HepG2 (cell line): ENCODE data around the gene RPL5. TPM values are rescaled to one million over a fixed set of nuclear protein-coding genes. Genes with fewer than 3 reads are reported as not detected.

Source experiments
- ATAC-seq: fragments of 200-7000 bp; cut with Tn5 transposase; 3 replicates; pipeline ENCODE4 v1.9.1; 2020; ENCODE audit warnings: mild to moderate bottlenecking, moderate library complexity
- BruUV-seq: library from RNA; stranded (reverse); fragments of 400-500 nt; replicated peaks from 2 replicates; lab custom pipeline; 2021; lab: Mats Ljungman, UMichigan
- CTCF ChIA-PET: fragments of 300-600 bp; formaldehyde crosslinking; extraction: SDS; loops from one replicate; lab custom pipeline; 2021; ENCODE audit warnings: low total read pairs, inconsistent platforms, low intra/inter-chr PET ratio; lab: Yijun Ruan, JAX
- POLR2A ChIA-PET: fragments of 350-600 bp; sonication (Branson Sonifier 250); formaldehyde crosslinking; loops from one replicate; lab custom pipeline; 2020; ENCODE audit warnings: antibody characterized with exemption, inconsistent platforms; lab: Yijun Ruan, JAX
- DNase-seq: peaks from one replicate; pipeline ENCODE4 v3.0.0-alpha.2; 2015; ENCODE audit warnings: low spot score
- FAIRE-seq: peaks from 3 replicates; lab custom pipeline; 2011; peaks lifted over from hg19 to GRCh38; lab: Jason Lieb, UNC
- H2AFZ ChIP-seq: one replicate; pipeline ENCODE4 v1.6.1; 2011; ENCODE audit warnings: low read length, inconsistent platforms
- H3K27ac ChIP-seq: fragments of 300-600 bp; 3 replicates; pipeline ENCODE4 v1.8.0; 2011; ENCODE audit warnings: mixed run types, mild to moderate bottlenecking, mixed read lengths, low read length, inconsistent platforms; ENCODE audit not compliant: insufficient read depth; ENCODE audit errors: extremely low read length
- H3K27me3 ChIP-seq, 2 experiments: fragments of 200-600 bp in 1 of 2; 2 replicates in 1 of 2; 3 replicates in 1 of 2; pipeline versions ENCODE4 v1.6.0 to v1.8.0; 2011; ENCODE audit warnings: low read length in 2 of 2, mild to moderate bottlenecking in 2 of 2, moderate library complexity in 2 of 2, inconsistent platforms in 1 of 2; ENCODE audit not compliant: insufficient read depth in 2 of 2, control insufficient read depth in 1 of 2
- H3K36me3 ChIP-seq, 2 experiments: fragments of 200-600 bp in 1 of 2; replicated peaks in 1 of 2; 2 replicates in 1 of 2; 3 replicates in 1 of 2; pipeline versions ENCODE4 v1.5.1 to v1.8.0; 2011; ENCODE audit warnings: low read length in 2 of 2, inconsistent platforms in 1 of 2; ENCODE audit not compliant: insufficient read depth in 2 of 2, control insufficient read depth in 1 of 2
- H3K4me1 ChIP-seq: 2 replicates; pipeline ENCODE4 v1.5.1; 2012; ENCODE audit warnings: low read length, inconsistent platforms; ENCODE audit not compliant: insufficient read depth
- H3K4me2 ChIP-seq: 2 replicates; pipeline ENCODE4 v1.6.0; 2011; ENCODE audit warnings: low read depth, low read length, inconsistent platforms
- H3K4me3 ChIP-seq, 3 experiments: fragments of 200-600 bp in 1 of 3; sonication (generic), shearing (Covaris generic) in 1 of 3; replicated peaks in 1 of 3; 2 replicates each; pipeline ENCODE4 v1.5.1; 2011 to 2016; ENCODE audit warnings: low read length in 3 of 3, inconsistent platforms in 2 of 3, low read depth in 2 of 3, mild to moderate bottlenecking in 2 of 3, control low read depth in 1 of 3, mixed read lengths in 1 of 3; ENCODE audit not compliant: insufficient read depth in 1 of 3
- H3K79me2 ChIP-seq: one replicate; pipeline ENCODE4 v1.6.1; 2011; ENCODE audit warnings: low read length, inconsistent platforms; ENCODE audit not compliant: insufficient read depth
- H3K9ac ChIP-seq: 2 replicates; pipeline ENCODE4 v1.6.0; 2011; ENCODE audit warnings: mild to moderate bottlenecking, low read depth, low read length, inconsistent platforms; ENCODE audit not compliant: insufficient read depth
- H3K9me3 ChIP-seq: 2 replicates; pipeline ENCODE4 v1.5.1; 2012; ENCODE audit warnings: mild to moderate bottlenecking, low read length
- H4K20me1 ChIP-seq: 2 replicates; pipeline ENCODE4 v1.6.0; 2011; ENCODE audit warnings: inconsistent platforms, mild to moderate bottlenecking, low read length, moderate library complexity; ENCODE audit not compliant: insufficient read depth
- CEBPB ChIP-seq: IDR thresholded peaks from 2 replicates; pipeline ENCODE4 v1.6.1; 2011; ENCODE audit warnings: low read depth, low read length, improper control_type of control experiment, borderline replicate concordance
- FOXA3 ChIP-seq: IDR thresholded peaks from 2 replicates; pipeline ENCODE4 v1.6.1; 2016; ENCODE audit warnings: missing genetic modification reagents, missing compliant biosample characterization
- PPARG ChIP-seq: conservative IDR thresholded peaks from 2 replicates; pipeline ENCODE4 v1.6.1; 2016; ENCODE audit warnings: missing biosample characterization, missing genetic modification reagents
- PRPF4 ChIP-seq: fragments of 200-400 bp; formaldehyde crosslinking; IDR thresholded peaks from 2 replicates; pipeline ENCODE4 v1.6.1; 2016; ENCODE audit warnings: low read length, low read depth; ENCODE audit not compliant: poor library complexity, severe bottlenecking
- SMC3 ChIP-seq: IDR thresholded peaks from 2 replicates; pipeline ENCODE4 v1.6.1; 2011; ENCODE audit warnings: low read length, improper control_type of control experiment
- STAG1 ChIP-seq: sonication (generic); formaldehyde crosslinking; IDR thresholded peaks from 2 replicates; pipeline ENCODE4 v1.4.0; 2020; ENCODE audit warnings: missing genetic modification reagents
- THAP11 ChIP-seq: IDR thresholded peaks from 2 replicates; pipeline ENCODE4 v1.6.1; 2016; ENCODE audit warnings: missing biosample characterization, missing genetic modification reagents
- ZNF143 ChIP-seq: sonication (generic); formaldehyde crosslinking; IDR thresholded peaks from 2 replicates; pipeline ENCODE4 v1.4.0; 2020; ENCODE audit warnings: missing genetic modification reagents
- ZNF569 ChIP-seq: sonication (generic); formaldehyde crosslinking; IDR thresholded peaks from 2 replicates; pipeline ENCODE4 v1.5.0; 2020; ENCODE audit warnings: mild to moderate bottlenecking, missing genetic modification reagents, moderate library complexity, borderline replicate concordance
- ZNF75D ChIP-seq: sonication (generic); formaldehyde crosslinking; IDR thresholded peaks from 2 replicates; pipeline ENCODE4 v1.8.1; 2023; ENCODE audit warnings: missing genetic modification reagents, mild to moderate bottlenecking, borderline replicate concordance
- ZNF777 ChIP-seq: sonication (generic); formaldehyde crosslinking; IDR thresholded peaks from 2 replicates; pipeline ENCODE4 v1.4.0; 2020; ENCODE audit warnings: missing genetic modification reagents
- WGBS: methylation state at CpG from one replicate; pipeline ENCODE4 v1.1.6; 2017; ENCODE audit warnings: low lambda C conversion rate; 5-methylcytosine and 5-hydroxymethylcytosine counted together
- in situ Hi-C: cut with HindIII; loops from 2 replicates; pipeline ENCODE4 v1.10.0; 2017; ENCODE audit warnings: low pct_unique_long_range_greater_than_20kb; ENCODE audit not compliant: extremely low pct_ligation_motif_present
- intact Hi-C: fragments of 100-400 bp; cut with micrococcal nuclease; formaldehyde crosslinking; loops from one replicate; pipeline ENCODE4 v1.10.0; 2022; ENCODE audit not compliant: unreplicated experiment
- polyA plus RNA-seq, 8 experiments: library from polyadenylated mRNA; depleted of rRNA in 3 of 8; stranded (reverse) in 7 of 8; unstranded in 1 of 8; fragments of >200 nt; fragmentation: Illumina TruSeq in 4 of 8; extraction: Trizol in 4 of 8; gene quantifications; 2 replicates each; pipeline versions ENCODE4 v1.2.1 to v1.2.3, GENCODE V29; 2011 to 2016; ENCODE audit warnings: low read depth in 4 of 8, missing spikeins in 1 of 8, mixed read lengths in 1 of 8; ENCODE audit not compliant: insufficient read depth in 1 of 8
- total RNA-seq, 5 experiments: library from RNA; depleted of rRNA; stranded (reverse); fragments of >200 nt; fragmentation: Illumina TruSeq; extraction: Trizol; gene quantifications; 2 replicates each; pipeline ENCODE4 v1.2.3, GENCODE V29; 2016; ENCODE audit warnings: low read depth in 1 of 5
- TF ChIP-seq, protein P1 (sequence below): sonication (generic); formaldehyde crosslinking; IDR thresholded peaks from 2 replicates; pipeline ENCODE4 v1.8.1; 2023; ENCODE audit warnings: mild to moderate bottlenecking, missing genetic modification reagents
- TF ChIP-seq, protein P2 (sequence below), 2 experiments: fragments of 450-650 bp in 1 of 2; sonication (generic) in 1 of 2; formaldehyde crosslinking; IDR thresholded peaks; 2 replicates each; pipeline versions ENCODE4 v1.5.0 to v1.8.0; 2020 to 2022; ENCODE audit warnings: mild to moderate bottlenecking in 1 of 2, missing genetic modification reagents in 1 of 2
- TF ChIP-seq, protein P3 (sequence below): sonication (generic); formaldehyde crosslinking; IDR thresholded peaks from 2 replicates; pipeline ENCODE4 v1.5.0; 2020; ENCODE audit warnings: mild to moderate bottlenecking, missing genetic modification reagents, moderate library complexity

The RPL5 gene
- total and polyA plus RNA-seq, 2 of the 13 experiments (the other 11 are each of a cell fraction or from before 2014, with no cell fraction given) = 2,304 to 2,520 TPM

DNA sequence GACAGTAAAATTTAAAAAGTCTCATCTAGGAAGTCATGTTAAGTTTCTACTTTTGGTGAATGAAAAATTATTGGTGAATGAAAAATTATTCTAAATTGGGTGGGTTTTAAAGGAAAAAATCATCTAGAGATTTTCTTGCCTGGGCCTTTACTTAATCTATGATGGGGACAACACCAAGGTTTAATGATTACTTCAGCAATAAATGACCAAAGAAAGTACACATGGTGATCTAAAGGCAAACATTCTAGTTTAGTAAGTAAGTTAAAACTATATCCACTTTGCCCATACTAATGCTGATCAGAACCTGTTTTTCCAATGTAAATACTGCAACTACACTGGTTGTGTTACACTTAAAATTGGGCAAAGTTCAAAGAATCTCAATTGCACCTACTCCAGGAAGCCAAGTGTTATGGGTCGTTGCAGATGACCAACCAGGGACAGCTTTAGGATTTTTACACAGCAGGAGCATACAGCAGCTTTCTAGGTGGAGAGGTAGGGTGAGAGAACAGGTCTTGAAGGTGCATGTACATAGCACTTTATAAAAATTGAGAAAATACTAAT, 14.6 kb upstream of the RPL5 start (continued):
- TF ChIP-seq, protein P1, sequence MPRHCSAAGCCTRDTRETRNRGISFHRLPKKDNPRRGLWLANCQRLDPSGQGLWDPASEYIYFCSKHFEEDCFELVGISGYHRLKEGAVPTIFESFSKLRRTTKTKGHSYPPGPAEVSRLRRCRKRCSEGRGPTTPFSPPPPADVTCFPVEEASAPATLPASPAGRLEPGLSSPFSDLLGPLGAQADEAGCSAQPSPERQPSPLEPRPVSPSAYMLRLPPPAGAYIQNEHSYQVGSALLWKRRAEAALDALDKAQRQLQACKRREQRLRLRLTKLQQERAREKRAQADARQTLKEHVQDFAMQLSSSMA (CRISPR knock-in tag) = no peak
- TF ChIP-seq PPARG (CRISPR knock-in tag) (peak; percentile 82), FOXA3 (CRISPR knock-in tag) (peak; percentile 52; the same call in 1 of the 2 replicates), ZNF569 (CRISPR knock-in tag) (no peak), CEBPB (no peak)
- TF ChIP-seq, protein P2, sequence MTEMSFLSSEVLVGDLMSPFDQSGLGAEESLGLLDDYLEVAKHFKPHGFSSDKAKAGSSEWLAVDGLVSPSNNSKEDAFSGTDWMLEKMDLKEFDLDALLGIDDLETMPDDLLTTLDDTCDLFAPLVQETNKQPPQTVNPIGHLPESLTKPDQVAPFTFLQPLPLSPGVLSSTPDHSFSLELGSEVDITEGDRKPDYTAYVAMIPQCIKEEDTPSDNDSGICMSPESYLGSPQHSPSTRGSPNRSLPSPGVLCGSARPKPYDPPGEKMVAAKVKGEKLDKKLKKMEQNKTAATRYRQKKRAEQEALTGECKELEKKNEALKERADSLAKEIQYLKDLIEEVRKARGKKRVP (CRISPR knock-in tag; IDR thresholded peaks at IDR 0.05) = 0 out of 4 replicates have a peak, but pooled peaks of 1 of the 2 experiments have one; percentile 16

DNA sequence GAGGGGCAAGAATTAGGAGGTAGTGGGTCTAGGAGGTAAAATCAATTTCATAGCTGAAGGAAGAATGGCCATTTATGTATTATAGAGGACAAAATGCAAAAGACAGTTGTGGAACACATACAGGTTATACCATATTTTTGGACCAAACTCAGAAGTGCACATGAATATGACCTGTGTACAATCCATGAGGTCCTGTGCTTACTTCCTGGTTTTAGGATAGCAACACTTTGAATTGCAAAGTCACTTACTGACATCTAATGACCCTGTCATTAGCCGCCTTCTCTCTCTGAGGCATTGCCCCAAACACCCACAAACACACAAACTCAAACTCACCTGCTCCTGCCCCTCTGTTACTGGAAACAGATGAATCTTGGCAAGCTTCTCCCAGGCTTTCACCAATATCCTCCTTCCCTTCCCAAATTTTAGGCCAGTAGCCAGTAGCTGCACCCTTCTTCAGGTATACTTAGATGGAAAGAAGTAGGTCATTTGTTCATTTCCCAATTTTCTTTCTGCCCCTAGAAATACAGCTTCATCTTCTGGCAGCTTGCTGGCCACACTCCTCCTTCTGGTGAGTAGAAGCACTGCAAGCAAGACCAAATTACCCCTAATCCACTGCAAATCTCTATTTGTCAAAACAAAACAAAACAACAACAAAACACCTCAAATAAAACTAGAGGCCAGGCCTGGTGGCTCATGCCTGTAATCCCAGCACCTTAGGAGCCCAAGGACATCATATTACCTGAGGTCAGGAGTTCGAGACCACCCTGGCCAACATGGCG, 13.7 kb upstream of the RPL5 start:
- no peaks in the 10 kb centered on the region for H3K9me3 ChIP-seq
- H3K79me2 ChIP-seq = no peaks in the 10 kb centered on the region
- DNase-seq (no peak), FAIRE-seq (peak; percentile 64), ATAC-seq (no peak)
- no peaks in the 10 kb centered on the region for H4K20me1 ChIP-seq
- no peak overlapping the region for H2AFZ ChIP-seq
- H3K36me3 ChIP-seq = no peaks in the 10 kb centered on the region
- peak overlapping the region; percentile 63; the same call in 1 of the 2 replicates for H3K4me2 ChIP-seq
- H3K27ac ChIP-seq = no peak overlapping the region
- intact Hi-C loops (loop anchor here (1.0 to 2.0 kb wide), 2 partner anchors 33 to 69 kb away; partner anchors contain the start of gene EVI5), in situ Hi-C loops (loop anchor here (5.0 kb wide), 1 partner anchor 66 kb away; no protein-coding TSS in a partner anchor)
- no peak overlapping the region for H3K9ac ChIP-seq
- H3K4me1 ChIP-seq = peaks cover 53% of the 10 kb centered on the region
- TF ChIP-seq ZNF75D (CRISPR knock-in tag) (no peak), PRPF4 (no peak), ZNF777 (CRISPR knock-in tag) (no peak), STAG1 (peak; percentile 46), THAP11 (0 out of 2 replicates have a peak, but pooled peaks have one; percentile 13), SMC3 (peak; percentile 69), ZNF143 (CRISPR knock-in tag) (0 out of 2 replicates have a peak, but pooled peaks have one; percentile 28)
- TF ChIP-seq, protein P3, sequence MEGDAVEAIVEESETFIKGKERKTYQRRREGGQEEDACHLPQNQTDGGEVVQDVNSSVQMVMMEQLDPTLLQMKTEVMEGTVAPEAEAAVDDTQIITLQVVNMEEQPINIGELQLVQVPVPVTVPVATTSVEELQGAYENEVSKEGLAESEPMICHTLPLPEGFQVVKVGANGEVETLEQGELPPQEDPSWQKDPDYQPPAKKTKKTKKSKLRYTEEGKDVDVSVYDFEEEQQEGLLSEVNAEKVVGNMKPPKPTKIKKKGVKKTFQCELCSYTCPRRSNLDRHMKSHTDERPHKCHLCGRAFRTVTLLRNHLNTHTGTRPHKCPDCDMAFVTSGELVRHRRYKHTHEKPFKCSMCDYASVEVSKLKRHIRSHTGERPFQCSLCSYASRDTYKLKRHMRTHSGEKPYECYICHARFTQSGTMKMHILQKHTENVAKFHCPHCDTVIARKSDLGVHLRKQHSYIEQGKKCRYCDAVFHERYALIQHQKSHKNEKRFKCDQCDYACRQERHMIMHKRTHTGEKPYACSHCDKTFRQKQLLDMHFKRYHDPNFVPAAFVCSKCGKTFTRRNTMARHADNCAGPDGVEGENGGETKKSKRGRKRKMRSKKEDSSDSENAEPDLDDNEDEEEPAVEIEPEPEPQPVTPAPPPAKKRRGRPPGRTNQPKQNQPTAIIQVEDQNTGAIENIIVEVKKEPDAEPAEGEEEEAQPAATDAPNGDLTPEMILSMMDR (CRISPR knock-in tag) = peak; percentile 51
- ChIA-PET CTCF (interaction anchor here (1.4 kb wide), 1 partner anchor 69 kb away, joined by 3 read pairs; no protein-coding TSS in a partner anchor), POLR2A (interaction anchor here (0.7 to 0.9 kb wide), 2 partner anchors 14 to 69 kb away, joined by 4 to 6 read pairs; partner anchors contain the start of gene RPL5)
- no peak overlapping the region for H3K4me3 ChIP-seq
- no peaks in the 10 kb centered on the region for H3K27me3 ChIP-seq
- no TSS peak for BruUV-seq
- 69% methylated on average over 3 of the region's 3 CpGs for WGBS
